ENCODE data around the gene ABL2. TPM values are rescaled to one million over a fixed set of nuclear protein-coding genes. Genes with fewer than 3 reads are reported as not detected.
"Not testable (repeated sequence)": the region's sequence is repeated elsewhere in the genome, so short reads cannot be mapped to it uniquely, and the experiment has no call there.

ABL2 gene
- total RNA-seq, 1 donor from 2014 or later: 138 TPM

GRCh38 chr1:179169616-179170467 is 59.6 kb downstream of the ABL2 start:
- no peak for DNase-seq (ENCODE audit: low read depth, low spot score)

GRCh38 chr1:179168536-179168935 is 60.9 kb downstream of the ABL2 start:
- DNase-seq (ENCODE audit: low read depth, low spot score): no peak

- DNase-seq (ENCODE audit: low read depth, low spot score): no peak
Measured at GRCh38 chr1:179167955-179168354, 61.5 kb downstream of the ABL2 start.

- DNase-seq (ENCODE audit: low read depth, low spot score): no peak
Measured at GRCh38 chr1:179167418-179167777, 62.1 kb downstream of the ABL2 start.

GRCh38 chr1:179166663-179167417 is 62.6 kb downstream of the ABL2 start:
- DNase-seq (ENCODE audit: low read depth, low spot score): no peak

- DNase-seq (ENCODE audit: low read depth, low spot score): no peak
Measured at GRCh38 chr1:179164494-179164893, 65.0 kb downstream of the ABL2 start.

- no peak for DNase-seq (ENCODE audit: low read depth, low spot score)
Measured at GRCh38 chr1:179156708-179157107, 72.8 kb downstream of the ABL2 start.

GRCh38 chr1:179156026-179156425 is 73.5 kb downstream of the ABL2 start:
- DNase-seq (ENCODE audit: low read depth, low spot score): no peak

- DNase-seq (ENCODE audit: low read depth, low spot score): no peak
Measured at GRCh38 chr1:179155615-179156014, 73.9 kb downstream of the ABL2 start.

GRCh38 chr1:179154437-179154836 is 75.0 kb downstream of the ABL2 start:
- no peak for DNase-seq (ENCODE audit: low read depth, low spot score)

GRCh38 chr1:179153217-179153616 is 76.3 kb downstream of the ABL2 start:
- no peak for DNase-seq (ENCODE audit: low read depth, low spot score)

- DNase-seq (ENCODE audit: low read depth, low spot score): no peak
Measured at GRCh38 chr1:179151908-179152682, 77.4 kb downstream of the ABL2 start.

- DNase-seq (ENCODE audit: low read depth, low spot score): no peak
Measured at GRCh38 chr1:179146911-179147310, 82.6 kb downstream of the ABL2 start.

- DNase-seq (ENCODE audit: low read depth, low spot score): no peak
Measured at GRCh38 chr1:179146476-179146875, 83.0 kb downstream of the ABL2 start.

- no peak for DNase-seq (ENCODE audit: low read depth, low spot score)
Measured at GRCh38 chr1:179145521-179145920, 84.0 kb downstream of the ABL2 start.

- DNase-seq (ENCODE audit: low read depth, low spot score): no peak
Measured at GRCh38 chr1:179144626-179145025, 84.9 kb downstream of the ABL2 start.

GRCh38 chr1:179143322-179143721 is 86.2 kb downstream of the ABL2 start:
- peak; percentile 47 for DNase-seq (ENCODE audit: low read depth, low spot score)

GRCh38 chr1:179142889-179143299 is 86.6 kb downstream of the ABL2 start:
- peak; percentile 95 for DNase-seq (ENCODE audit: low read depth, low spot score)

- DNase-seq (ENCODE audit: low read depth, low spot score): peak; percentile 58
Measured at GRCh38 chr1:179141592-179142251, 87.8 kb downstream of the ABL2 start.

- not testable (repeated sequence) for DNase-seq (ENCODE audit: low read depth, low spot score)
Measured at GRCh38 chr1:179138755-179139154, 90.7 kb downstream of the ABL2 start.

GRCh38 chr1:179137617-179138255 is 91.7 kb downstream of the ABL2 start:
- DNase-seq (ENCODE audit: low read depth, low spot score): no peak

All from pulmonary artery endothelial cell (primary cell).